ENCODE measurements around the gene DNAH11.
A peak's percentile ranks its signal among the peaks of the same experiment; 100 is the strongest.

Gene DNAH11

GRCh38 chr7:21934808-21935207 is 392.0 kb downstream of the DNAH11 start:
- TF ChIP-seq CTCF (conservative IDR thresholded peaks at IDR 0.05) (no peak), ZFX (IDR thresholded peaks at IDR 0.05) (no peak)
- H3K27ac ChIP-seq: no peak overlapping the region

GRCh38 chr7:21938463-21938862 is 395.6 kb downstream of the DNAH11 start:
- no peak for TF ChIP-seq CTCF (conservative IDR thresholded peaks at IDR 0.05)
- TF ChIP-seq ZFX (IDR thresholded peaks at IDR 0.05): no peak
- no peak overlapping the region for H3K27ac ChIP-seq

GRCh38 chr7:21939136-21939857 is 396.5 kb downstream of the DNAH11 start:
- TF ChIP-seq CTCF (conservative IDR thresholded peaks at IDR 0.05): no peak
- TF ChIP-seq ZFX (IDR thresholded peaks at IDR 0.05): no peak
- peak overlapping the region; percentile 16; the same call in 1 of the 2 replicates for H3K27ac ChIP-seq

GRCh38 chr7:21939858-21940372 is 397.1 kb downstream of the DNAH11 start:
- no peak for TF ChIP-seq CTCF (conservative IDR thresholded peaks at IDR 0.05)
- TF ChIP-seq ZFX (IDR thresholded peaks at IDR 0.05): no peak
- peak overlapping the region; percentile 16; the same call in 1 of the 2 replicates for H3K27ac ChIP-seq

GRCh38 chr7:21941611-21942141 is 398.8 kb downstream of the DNAH11 start:
- no peak for TF ChIP-seq CTCF (conservative IDR thresholded peaks at IDR 0.05)
- TF ChIP-seq ZFX (IDR thresholded peaks at IDR 0.05): no peak
- H3K27ac ChIP-seq: no peak overlapping the region

- TF ChIP-seq ZFX (IDR thresholded peaks at IDR 0.05) (no peak), CTCF (conservative IDR thresholded peaks at IDR 0.05) (no peak)
- no peak overlapping the region for H3K27ac ChIP-seq
Measured at GRCh38 chr7:21942955-21943354, 400.1 kb downstream of the DNAH11 start.

- TF ChIP-seq CTCF (conservative IDR thresholded peaks at IDR 0.05): no peak
- H3K27ac ChIP-seq: no peak overlapping the region
Measured at GRCh38 chr7:21943436-21943835, 400.6 kb downstream of the DNAH11 start.

All from C4-2B (cell line).